ENCODE results near the gene EPHB6.

EPHB6 gene

DNA sequence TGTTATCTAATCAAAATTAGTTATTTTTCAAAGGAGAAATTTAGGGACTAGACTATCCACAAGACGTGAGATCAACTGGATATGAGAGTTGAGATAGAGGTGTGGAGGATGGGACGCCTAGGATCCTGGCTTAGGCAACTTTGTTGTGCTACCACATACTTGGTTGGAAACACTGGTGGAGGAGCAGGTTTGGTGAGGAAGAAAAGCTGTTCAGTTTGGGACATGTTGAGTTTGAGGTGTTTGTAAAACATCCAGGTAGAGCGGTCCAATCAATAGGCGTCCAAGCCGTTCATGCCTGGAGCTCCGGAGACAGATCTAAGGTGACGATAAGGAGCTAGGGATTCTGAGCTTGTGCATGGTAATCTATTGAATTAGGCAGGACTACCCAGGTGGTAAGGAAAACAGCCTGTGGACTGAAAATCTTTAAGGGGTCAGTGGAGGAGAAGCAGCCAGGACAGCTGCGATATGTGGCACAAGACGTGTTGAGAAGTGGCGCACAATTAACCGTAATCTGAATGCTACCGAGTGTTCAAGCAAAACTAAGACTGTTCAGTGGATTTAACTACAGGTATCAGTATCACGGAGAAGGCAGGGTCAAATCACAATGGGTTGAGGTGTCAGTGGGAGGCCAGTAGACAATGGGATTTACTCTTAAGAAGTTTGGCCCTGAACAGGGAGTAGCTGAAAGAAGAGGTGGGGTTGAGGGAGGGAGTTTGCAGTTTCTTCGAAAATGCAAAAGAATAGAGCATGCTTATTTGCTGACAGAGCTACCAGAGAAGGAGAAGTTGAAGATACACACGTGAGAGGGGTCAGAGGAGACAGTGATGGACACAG is 46.8 kb downstream of the EPHB6 start:
- DNase-seq, result no peak

DNA sequence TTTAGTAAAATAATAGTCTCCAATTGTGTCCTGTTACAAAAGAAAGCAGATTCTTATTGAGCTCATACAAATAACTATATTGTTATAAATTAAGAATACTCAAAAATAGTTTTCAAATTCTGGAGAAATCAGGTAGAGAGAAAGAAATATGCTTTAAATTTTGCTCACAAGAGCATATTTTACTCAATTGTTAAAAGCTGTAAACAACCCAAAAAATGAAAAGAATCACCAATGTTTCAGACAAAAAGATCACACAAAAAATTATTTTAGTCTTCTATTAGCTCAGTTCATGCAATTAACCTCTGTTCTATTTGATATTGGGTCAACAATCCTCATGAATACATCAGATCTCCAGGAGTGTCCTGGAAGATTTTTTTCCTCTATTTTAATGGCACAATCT is 49.3 kb downstream of the EPHB6 start:
- no peak for DNase-seq

DNA sequence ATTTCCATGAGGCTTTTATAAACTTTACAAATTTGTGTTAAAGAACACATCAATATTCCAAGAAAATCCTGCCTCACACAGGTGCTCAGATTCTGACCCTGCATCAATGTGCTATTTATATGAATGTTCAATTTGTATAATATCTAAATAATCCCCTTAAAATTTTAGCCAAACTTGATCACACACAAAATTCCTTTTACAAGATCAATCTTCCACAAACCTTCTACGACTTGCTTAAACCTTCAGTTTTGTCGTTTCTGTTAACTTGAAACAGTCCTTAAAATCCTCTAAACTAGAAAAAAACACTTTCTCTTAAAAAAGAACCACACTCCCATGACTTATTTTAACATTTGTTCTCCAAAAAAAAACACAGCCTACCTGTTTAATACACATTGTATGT is 50.9 kb downstream of the EPHB6 start:
- no peak for DNase-seq

DNA sequence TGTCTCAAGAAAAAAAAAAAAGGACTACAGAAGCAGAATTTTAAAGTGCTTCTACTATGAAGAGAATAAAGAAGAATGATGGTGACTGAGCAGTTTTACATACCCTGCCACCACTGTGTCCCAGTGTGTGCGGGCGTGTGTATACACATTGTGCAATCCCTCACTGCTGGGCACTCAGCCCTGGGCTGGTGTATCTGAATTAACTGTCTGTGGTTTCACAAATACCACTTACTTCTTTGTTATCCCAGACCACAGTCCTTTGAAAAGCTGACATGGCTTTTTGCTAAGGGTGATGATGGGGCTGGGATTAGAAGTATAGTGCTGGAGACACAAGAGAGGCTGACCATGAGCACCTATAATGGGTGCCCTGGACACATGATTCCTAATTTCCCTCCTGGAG is 51.8 kb downstream of the EPHB6 start:
- DNase-seq, result no peak

DNA sequence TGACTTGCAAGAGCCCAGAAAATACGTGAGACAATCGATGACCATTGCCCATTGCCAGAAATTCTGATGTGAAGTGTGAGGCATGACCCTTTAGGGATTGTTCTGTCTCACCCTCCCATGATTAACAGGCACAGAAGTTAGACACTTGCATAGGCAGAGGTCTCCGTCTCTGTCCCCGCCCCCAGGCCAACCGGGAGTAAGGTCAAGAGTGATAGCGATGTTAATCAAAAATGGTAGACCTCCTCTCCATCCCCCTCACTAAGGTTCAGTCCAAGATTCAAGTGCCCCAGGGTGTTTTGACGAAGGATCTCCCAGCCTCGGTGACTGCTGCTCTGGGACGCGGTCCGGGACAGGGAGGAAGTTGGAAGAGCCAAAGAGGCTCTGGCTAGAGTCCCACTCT is 53.4 kb downstream of the EPHB6 start:
- DNase-seq, result no peak

DNA sequence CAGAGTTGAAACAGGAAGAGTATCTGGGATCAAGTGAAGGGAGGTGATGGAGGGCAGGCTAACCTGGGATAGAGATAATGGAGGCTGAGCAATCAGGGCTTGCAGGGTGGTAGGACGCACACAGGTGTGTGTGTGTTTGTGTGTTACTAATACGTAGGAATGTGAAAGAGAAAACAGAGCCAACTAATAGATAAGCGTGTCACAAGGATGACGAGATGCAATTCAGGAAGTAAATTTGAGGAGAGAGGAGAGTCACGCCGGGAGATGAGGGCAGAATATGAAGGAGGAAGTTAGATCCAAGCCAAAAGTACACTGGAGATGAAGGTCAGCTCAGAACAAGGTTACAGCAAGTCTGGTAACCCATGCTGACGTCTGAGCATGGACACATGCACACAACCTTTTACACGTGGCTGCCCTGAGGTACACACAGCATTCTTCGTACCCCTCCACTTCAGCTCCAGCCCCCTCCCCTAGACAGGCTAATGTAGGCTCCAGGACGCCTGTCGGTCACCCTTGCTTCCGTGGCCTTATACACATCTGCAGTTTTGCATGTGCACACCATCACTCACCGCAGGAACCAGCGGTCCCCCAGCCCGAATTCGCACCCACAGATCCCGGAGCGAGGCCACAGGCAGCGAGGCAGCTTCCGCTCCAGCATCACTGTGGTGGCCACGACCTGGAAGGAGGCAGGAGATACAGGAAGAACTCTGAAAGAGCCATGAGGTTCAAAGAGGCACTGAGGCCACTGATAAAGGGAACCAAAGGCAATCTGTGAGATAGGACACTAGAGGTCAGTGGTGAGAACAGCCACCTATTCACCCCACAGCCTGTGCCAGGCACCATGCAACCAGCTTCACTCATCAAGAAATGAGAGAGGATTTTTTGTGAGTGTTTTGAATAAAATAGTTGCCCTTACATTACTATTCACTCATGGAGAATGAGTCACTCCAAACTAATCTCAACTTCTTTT is 54.3 kb downstream of the EPHB6 start:
- DNase-seq, result no peak

DNA sequence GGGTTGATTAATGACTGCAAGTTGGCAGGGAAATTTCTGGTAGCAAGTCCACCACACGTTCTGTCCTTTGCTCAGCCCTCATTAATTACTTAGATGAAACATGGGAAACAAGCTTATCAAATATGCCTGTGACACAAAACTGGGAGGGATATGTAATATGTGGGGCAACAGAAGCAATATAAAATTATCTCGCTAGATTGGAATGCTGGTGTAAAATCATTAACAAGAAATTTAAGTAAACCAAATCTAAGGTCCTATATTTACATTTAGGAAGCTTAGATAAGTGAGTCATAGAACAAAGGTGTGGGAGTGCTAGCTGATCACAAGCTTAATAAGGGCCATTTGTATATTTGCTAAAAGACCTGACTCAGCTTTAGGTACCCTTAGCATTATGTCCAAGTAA is 55.2 kb downstream of the EPHB6 start:
- no peak for DNase-seq

DNA sequence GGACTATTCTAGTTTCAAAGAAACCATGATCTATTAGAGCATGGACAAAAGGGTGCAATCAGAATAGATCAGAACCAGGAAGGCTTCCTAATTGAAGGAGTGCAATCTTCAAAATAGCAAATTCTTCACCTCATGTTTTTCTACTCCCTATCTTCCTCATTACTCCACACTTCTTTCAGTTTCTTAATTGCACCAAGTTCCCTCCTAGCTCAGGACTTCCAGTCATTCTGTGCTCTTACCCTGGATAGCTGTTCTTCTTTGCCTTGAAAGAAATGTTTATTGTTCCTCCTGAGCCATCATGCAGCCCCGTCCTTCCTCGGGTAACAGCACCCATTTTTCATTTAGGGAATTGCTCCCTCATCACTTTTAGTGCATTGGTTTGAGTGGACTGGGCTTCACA is 55.6 kb downstream of the EPHB6 start:
- DNase-seq, result no peak

DNA sequence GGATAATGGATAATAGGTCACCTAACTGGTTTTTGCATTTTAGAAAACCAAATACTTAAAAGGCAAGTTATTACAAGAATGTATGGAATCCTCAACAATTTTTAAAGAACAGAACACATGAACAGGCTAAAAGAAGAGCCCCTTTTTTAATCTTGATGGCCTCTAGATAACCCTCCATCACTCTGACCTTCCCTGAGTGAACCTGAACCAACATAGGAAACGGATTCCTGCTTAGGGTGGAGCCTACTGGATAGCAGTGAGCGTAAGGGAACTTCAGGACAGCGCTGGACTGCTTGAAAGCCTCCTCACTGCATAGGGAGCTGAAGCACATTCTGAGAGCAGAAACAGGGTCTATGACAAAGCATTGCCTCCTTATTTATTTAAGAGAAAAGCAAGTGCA is 58.2 kb downstream of the EPHB6 start:
- no peak for DNase-seq

DNA sequence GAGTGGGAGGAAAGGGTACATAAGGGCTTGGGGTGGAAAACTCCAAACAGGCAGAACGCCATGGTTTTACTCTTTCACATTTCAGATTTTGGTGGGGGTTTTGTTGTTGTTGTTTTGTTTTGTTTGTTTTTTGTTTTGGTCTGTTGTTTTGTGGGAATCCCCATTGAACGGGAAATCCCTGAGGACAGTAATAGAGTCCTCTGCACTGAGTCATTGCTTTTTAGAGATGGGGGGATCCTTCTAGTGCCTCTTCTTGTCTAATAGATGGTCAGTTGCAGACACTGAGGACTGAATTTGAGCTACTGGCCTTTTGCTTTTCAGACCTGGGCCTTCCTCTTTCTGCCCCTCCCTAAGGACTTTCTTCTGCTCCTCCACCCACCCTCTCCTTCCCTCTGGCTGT is 58.7 kb downstream of the EPHB6 start:
- DNase-seq, result no peak

DNA sequence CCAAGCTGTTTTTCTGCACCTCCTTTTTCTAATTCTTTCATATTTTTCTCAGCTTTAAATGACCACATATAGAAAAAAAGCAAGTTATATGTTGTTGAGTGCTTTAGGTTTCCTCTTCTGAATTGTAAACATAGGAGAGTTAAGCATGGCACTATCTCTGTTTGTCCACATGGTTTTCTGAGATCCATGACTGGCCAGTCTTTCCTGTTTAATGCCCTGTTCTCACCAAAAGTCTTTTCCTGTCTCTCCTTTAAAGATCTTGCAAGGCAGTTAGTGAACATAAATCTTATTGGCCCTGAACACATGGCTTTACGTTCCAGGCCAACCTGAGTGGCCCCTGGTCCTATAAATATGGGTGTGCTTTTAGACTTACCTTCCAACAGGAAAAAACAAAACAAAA is 59.2 kb downstream of the EPHB6 start:
- DNase-seq, result no peak

DNA sequence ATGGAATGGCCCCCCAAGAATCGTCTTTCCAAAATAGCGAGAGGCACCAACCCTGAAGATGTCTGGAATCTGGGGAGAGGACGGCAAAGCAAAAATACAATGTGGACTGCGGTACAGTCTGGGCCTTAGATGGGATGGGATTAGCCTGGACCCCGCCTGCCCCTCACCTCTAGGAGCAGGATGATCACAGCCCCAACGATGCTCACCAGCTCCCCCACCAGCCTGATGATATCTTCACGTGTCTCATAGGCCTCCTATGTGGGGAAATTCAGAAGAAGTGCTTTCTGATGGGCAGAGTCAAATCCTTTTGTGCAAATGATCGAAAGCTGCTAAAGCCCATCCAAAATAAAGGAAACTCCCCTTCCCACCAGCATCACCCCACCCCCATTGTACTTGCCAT is 60.4 kb downstream of the EPHB6 start:
- DNase-seq, result no peak

DNA sequence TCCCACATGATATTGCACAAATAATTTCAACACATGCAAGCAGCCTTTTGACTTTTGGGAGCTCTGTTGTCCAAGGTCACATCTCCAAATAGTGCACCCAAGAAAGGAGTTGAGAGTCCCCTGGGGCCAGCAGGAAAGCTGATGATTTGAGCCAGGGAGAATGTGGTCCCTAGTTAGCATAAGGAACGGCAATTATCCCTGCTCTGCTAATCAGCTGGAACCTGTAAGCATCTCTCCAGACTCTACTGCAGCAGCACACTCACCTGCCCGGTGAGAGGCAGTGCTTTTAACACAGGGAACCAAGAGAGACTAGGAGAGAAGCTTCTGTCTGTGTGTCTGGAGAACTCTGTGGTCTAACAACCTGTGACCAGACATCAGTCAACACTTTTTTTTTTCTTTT is 61.6 kb downstream of the EPHB6 start:
- no peak for DNase-seq

DNA sequence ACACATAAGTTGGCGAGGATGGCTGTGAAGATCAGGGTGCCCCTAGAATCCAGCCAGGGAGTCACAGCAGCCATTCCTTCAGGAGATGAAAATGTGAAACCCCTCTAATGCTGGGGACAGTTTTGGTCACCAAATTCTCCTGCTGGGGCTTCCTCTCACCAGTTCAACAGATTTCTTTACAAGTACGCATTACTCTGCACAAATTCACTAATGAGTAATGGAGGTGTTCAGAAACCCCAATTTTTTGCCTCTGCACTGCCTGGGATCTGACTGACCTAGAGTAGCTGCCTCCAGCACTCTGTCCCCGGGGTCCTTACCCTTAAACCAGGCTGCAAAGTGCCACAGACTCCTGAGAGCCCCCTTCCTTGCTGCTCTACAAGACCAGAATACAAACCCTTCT is 62.6 kb downstream of the EPHB6 start:
- no peak for DNase-seq

DNA sequence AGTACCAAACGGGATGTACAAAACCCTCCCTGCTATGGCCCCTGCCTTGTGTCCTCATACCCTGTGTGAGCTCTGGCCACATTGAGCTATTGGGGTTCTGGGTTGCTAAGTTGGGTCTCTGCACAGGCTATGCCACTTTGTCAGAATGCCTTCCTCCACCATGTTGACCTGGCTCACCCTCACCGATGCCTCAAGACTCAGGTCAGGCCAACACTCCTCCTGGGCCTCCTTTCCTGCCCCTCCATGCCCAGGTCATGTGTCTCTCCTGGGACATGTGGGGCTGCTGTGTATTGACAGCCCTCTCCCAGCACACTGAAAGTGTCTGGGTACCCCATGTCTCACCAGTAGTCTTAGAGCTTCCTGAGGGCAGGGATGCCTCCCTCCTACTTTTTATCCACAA is 64.0 kb downstream of the EPHB6 start:
- no peak for DNase-seq

DNA sequence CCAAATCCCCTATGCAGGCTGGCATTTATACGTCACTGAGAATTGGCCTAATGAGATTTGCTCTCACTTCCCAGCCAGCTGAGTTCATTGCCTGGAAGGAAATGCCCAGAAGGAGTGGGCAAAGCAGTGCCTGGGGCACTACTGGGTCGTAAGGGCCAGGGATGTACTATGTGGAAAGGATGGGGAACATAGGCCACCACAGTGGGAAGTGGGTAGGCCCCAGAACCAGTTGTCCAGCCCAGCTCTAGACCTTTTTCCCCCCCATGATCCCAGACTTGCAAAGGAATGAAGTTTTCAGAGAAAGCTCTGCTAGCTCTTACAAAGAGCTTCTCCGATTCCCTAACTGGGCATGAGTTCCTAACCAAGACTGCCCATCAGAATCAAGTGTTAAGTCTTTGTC is 64.8 kb downstream of the EPHB6 start:
- no peak for DNase-seq

All from activated CD4-positive, CD25-positive, alpha-beta regulatory T cell treated with anti-CD3 and anti-CD28 coated beads, Interleukin-2, amount 50 U/mL, for 72 hours (primary cell).